Measurements from ENCODE around the gene MTMR1.

The MTMR1 gene

DNA sequence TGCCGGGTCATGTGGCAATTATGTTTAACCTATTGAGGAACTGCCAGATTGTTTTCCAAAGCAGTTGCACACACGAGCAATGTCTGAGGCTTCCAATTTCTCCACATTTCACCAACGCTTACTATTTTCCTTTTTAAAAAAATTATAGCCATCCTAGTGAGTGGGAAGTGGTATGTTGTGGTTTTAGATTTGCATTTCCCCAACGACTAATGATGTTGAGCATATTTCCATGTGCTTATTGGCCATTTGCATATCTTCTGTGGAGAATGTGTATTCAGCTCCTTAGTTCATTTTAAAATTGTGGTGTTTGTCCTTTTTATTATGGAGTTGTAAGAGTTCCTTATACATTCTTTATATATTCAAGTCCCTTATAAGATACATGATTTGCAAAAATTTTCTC, 60.2 kb downstream of the MTMR1 start:
- H3K79me2 ChIP-seq, result no peaks in the 10 kb centered on the region
- TF ChIP-seq, protein P1, sequence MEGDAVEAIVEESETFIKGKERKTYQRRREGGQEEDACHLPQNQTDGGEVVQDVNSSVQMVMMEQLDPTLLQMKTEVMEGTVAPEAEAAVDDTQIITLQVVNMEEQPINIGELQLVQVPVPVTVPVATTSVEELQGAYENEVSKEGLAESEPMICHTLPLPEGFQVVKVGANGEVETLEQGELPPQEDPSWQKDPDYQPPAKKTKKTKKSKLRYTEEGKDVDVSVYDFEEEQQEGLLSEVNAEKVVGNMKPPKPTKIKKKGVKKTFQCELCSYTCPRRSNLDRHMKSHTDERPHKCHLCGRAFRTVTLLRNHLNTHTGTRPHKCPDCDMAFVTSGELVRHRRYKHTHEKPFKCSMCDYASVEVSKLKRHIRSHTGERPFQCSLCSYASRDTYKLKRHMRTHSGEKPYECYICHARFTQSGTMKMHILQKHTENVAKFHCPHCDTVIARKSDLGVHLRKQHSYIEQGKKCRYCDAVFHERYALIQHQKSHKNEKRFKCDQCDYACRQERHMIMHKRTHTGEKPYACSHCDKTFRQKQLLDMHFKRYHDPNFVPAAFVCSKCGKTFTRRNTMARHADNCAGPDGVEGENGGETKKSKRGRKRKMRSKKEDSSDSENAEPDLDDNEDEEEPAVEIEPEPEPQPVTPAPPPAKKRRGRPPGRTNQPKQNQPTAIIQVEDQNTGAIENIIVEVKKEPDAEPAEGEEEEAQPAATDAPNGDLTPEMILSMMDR (IDR thresholded peaks at IDR 0.05), result no peak
- H3K36me3 ChIP-seq (ENCODE audit: control insufficient read depth, insufficient read depth, low read length), result no peaks in the 10 kb centered on the region
- H3K4me3 ChIP-seq (ENCODE audit: low read depth, low read length), result no peak overlapping the region
- no peak overlapping the region for H3K27ac ChIP-seq
- H3K4me1 ChIP-seq, result no peaks in the 10 kb centered on the region
- no peaks in the 10 kb centered on the region for H3K9me3 ChIP-seq (ENCODE audit: control insufficient read depth, low read length)
- H3K27me3 ChIP-seq (ENCODE audit: control insufficient read depth, insufficient read depth, low read length), result no peaks in the 10 kb centered on the region
- no peak overlapping the region for H2AFZ ChIP-seq
- H3K4me2 ChIP-seq (ENCODE audit: low read length), result no peak overlapping the region
- no peak overlapping the region for H3K9ac ChIP-seq

DNA sequence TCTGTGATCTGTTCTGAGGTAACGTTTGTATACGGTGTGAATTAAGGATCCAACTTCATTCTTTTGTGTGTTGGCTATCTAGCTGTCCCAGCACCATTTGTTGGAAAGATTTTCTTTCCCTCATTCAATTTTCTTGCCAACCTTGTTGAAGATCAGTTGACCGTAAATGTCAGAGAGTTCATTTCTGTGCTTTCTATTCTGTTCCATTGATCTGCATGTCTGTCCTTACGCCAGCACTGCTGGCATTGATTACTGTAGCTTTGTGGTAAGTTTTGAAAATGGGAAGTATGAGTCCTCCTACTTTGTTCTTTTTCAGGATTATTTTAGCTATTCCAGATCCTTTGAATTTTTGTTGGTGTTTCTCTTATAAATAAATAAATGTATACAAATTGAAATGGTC, 60.8 kb downstream of the MTMR1 start:
- Histone ChIP-seq H3K9ac (no peak overlapping the region), H2AFZ (no peak overlapping the region), H3K27me3 (ENCODE audit: control insufficient read depth, insufficient read depth, low read length) (no peaks in the 10 kb centered on the region), H3K4me2 (ENCODE audit: low read length) (no peak overlapping the region), H3K36me3 (ENCODE audit: control insufficient read depth, insufficient read depth, low read length) (no peaks in the 10 kb centered on the region), H3K4me3 (ENCODE audit: low read depth, low read length) (no peak overlapping the region), H3K79me2 (no peaks in the 10 kb centered on the region), H3K27ac (no peak overlapping the region), H3K4me1 (no peaks in the 10 kb centered on the region), H3K9me3 (ENCODE audit: control insufficient read depth, low read length) (no peaks in the 10 kb centered on the region)
- TF ChIP-seq, protein P1 (IDR thresholded peaks at IDR 0.05), result no peak

DNA sequence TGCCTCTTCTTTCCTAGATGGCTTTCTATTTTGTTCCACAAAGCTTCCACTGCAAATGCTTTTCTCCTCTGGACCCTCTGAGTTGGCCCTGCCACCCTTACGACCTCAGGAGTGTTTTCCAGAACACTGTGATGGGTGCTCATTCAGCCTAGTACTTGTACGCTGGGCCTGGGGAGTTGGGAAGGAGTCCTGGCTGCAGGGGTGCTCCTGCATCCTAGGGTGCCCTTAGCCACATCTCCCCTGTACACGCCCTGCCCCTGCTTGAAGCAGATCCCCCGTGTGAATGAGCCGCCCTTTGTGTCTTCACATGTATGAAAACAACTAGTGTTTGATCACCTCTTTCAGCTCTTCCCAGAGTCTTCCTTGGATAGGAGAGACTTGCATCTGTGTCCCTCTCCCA, 64.2 kb downstream of the MTMR1 start:
- Histone ChIP-seq H3K9me3 (ENCODE audit: control insufficient read depth, low read length) (no peaks in the 10 kb centered on the region), H3K4me3 (ENCODE audit: low read depth, low read length) (no peak overlapping the region), H3K27me3 (ENCODE audit: control insufficient read depth, insufficient read depth, low read length) (no peaks in the 10 kb centered on the region), H2AFZ (no peak overlapping the region), H3K4me1 (no peaks in the 10 kb centered on the region), H3K27ac (no peak overlapping the region), H3K9ac (no peak overlapping the region), H3K79me2 (no peaks in the 10 kb centered on the region), H3K4me2 (ENCODE audit: low read length) (no peak overlapping the region), H3K36me3 (ENCODE audit: control insufficient read depth, insufficient read depth, low read length) (no peaks in the 10 kb centered on the region)
- TF ChIP-seq, protein P1 (IDR thresholded peaks at IDR 0.05), result no peak

DNA sequence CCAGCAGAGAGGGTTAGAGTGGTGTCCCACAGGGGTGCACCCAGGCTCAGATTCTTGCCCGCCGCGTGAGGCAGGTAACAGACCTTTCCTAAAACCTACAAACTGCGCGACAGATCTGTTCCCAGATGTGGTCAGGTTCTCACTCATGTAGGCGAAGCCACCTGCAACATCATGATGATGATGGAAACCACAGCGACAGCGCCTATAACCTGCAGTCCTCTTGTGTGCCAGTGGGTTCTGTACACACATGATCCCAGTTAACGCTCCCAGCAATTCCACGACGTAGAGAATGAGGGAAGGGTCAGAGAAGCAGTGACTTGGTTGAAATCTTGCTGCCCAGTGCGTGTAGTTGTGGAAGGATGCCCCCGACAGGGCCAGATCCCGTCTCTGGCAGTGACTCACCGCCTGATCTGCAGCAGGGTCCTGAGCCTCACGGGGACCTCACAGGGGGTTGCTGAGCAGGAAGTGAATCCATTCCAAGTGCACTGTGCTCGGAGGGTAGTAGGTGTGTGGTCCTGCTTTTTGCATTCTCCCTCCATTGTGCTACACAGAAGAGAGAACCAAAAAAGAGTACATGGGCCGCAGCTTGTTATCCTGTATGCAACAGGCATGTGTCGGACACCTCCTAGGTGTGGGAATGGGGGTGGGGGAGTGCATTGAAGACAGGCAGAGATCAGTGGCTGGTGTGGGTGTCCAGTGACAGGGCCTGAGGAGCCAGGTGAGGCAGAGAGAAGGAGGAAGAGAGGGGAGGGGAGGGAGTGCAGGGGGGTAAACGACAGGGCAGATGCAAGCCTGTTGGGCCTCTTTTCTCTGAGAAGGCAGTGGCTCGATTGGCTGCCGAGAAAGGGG, 66.6 kb downstream of the MTMR1 start:
- H3K4me3 ChIP-seq (ENCODE audit: low read depth, low read length), result no peak overlapping the region
- no peaks in the 10 kb centered on the region for H3K36me3 ChIP-seq (ENCODE audit: control insufficient read depth, insufficient read depth, low read length)
- no peaks in the 10 kb centered on the region for H3K79me2 ChIP-seq
- no peak overlapping the region for H2AFZ ChIP-seq
- no peak overlapping the region for H3K4me2 ChIP-seq (ENCODE audit: low read length)
- H3K4me1 ChIP-seq, result no peaks in the 10 kb centered on the region
- H3K9ac ChIP-seq, result no peak overlapping the region
- H3K9me3 ChIP-seq (ENCODE audit: control insufficient read depth, low read length), result no peaks in the 10 kb centered on the region
- no peaks in the 10 kb centered on the region for H3K27me3 ChIP-seq (ENCODE audit: control insufficient read depth, insufficient read depth, low read length)
- no peak overlapping the region for H3K27ac ChIP-seq
- TF ChIP-seq, protein P1 (IDR thresholded peaks at IDR 0.05), result no peak
